Loucy (cell line): ENCODE measurements around the gene MTX2.

Experiments used
- H2AFZ ChIP-seq: fragments of 200-600 bp; sonication (generic); 2 replicates; pipeline ENCODE4 v1.6.0; 2016; ENCODE audit warnings: antibody characterized with exemption, mild to moderate bottlenecking, low read length, moderate library complexity
- H3F3A ChIP-seq: fragments of 200-600 bp; 2 replicates; pipeline ENCODE4 v1.6.0; 2016; ENCODE audit warnings: antibody characterized with exemption, low read depth, mild to moderate bottlenecking
- H3K27me3 ChIP-seq: fragments of 200-600 bp; sonication (generic); 2 replicates; pipeline ENCODE4 v1.6.1; 2014; ENCODE audit warnings: low read length, mild to moderate bottlenecking; ENCODE audit not compliant: insufficient read depth, poor library complexity, severe bottlenecking
- H3K36me3 ChIP-seq: fragments of 200-600 bp; sonication (generic); 2 replicates; pipeline ENCODE4 v1.6.1; 2016; ENCODE audit warnings: low read length; ENCODE audit not compliant: insufficient read depth
- H3K4me1 ChIP-seq: fragments of 200-600 bp; sonication (generic); 2 replicates; pipeline ENCODE4 v1.5.1; 2014; ENCODE audit warnings: low read length, mild to moderate bottlenecking; ENCODE audit not compliant: insufficient read depth, poor library complexity, severe bottlenecking
- H3K4me2 ChIP-seq: fragments of 200-600 bp; sonication (generic); 2 replicates; pipeline ENCODE4 v1.6.0; 2014; ENCODE audit warnings: antibody characterized with exemption, low read length, low read depth, mild to moderate bottlenecking; ENCODE audit not compliant: poor library complexity, severe bottlenecking
- H3K4me3 ChIP-seq: fragments of 200-600 bp; sonication (generic); 2 replicates; pipeline ENCODE4 v1.5.1; 2014; ENCODE audit warnings: low read length, mild to moderate bottlenecking, mixed read lengths; ENCODE audit not compliant: poor library complexity, severe bottlenecking
- H3K79me2 ChIP-seq: fragments of 200-600 bp; sonication (generic); 2 replicates; pipeline ENCODE4 v1.6.1; 2014; ENCODE audit warnings: low read length; ENCODE audit not compliant: insufficient read depth
- H3K9ac ChIP-seq: fragments of 200-600 bp; sonication (generic); 2 replicates; pipeline ENCODE4 v1.6.0; 2014; ENCODE audit warnings: mild to moderate bottlenecking, low read depth, low read length, moderate library complexity; ENCODE audit not compliant: poor library complexity, severe bottlenecking
- H3K9me2 ChIP-seq: fragments of 200-600 bp; sonication (generic); replicated peaks from 2 replicates; pipeline ENCODE4 v1.6.1; 2016; ENCODE audit warnings: low read depth, low read length, mixed read lengths
- H3K9me3 ChIP-seq: fragments of 200-600 bp; sonication (generic); 2 replicates; pipeline ENCODE4 v1.6.1; 2014; ENCODE audit warnings: mild to moderate bottlenecking, antibody characterized with exemption, low read length, low read depth; ENCODE audit not compliant: insufficient read depth
- H4K20me1 ChIP-seq: fragments of 200-600 bp; sonication (generic); 2 replicates; pipeline ENCODE4 v1.6.0; 2014; ENCODE audit warnings: antibody characterized with exemption, low read length, mild to moderate bottlenecking; ENCODE audit not compliant: insufficient read depth, poor library complexity, severe bottlenecking
- CTCF ChIP-seq: fragments of 200-600 bp; sonication (generic); conservative IDR thresholded peaks from 2 replicates; pipeline ENCODE4 v1.5.1; 2014; ENCODE audit warnings: mild to moderate bottlenecking, antibody characterized with exemption, low read length
- EZH2phosphoT487 ChIP-seq: fragments of 200-600 bp; IDR thresholded peaks from 2 replicates; pipeline ENCODE4 v1.6.1; 2018; ENCODE audit warnings: antibody characterized with exemption, mild to moderate bottlenecking, moderate library complexity, borderline replicate concordance

Gene MTX2

GRCh38 chr2:176284461-176285049, 15.3 kb downstream of the MTX2 start:
- Histone ChIP-seq H3K9ac (no peak overlapping the region), H3K36me3 (no peaks in the 10 kb centered on the region), H3K4me3 (no peak overlapping the region), H3K4me1 (peaks cover 55% of the 10 kb centered on the region), H3K79me2 (peaks cover 32% of the 10 kb centered on the region; the same call in 1 of the 2 replicates), H3K27me3 (no peaks in the 10 kb centered on the region), H3K9me3 (no peaks in the 10 kb centered on the region), H3K9me2 (no peaks in the 10 kb centered on the region), H3F3A (no peaks in the 10 kb centered on the region), H4K20me1 (peaks cover 13% of the 10 kb centered on the region), H3K4me2 (no peak overlapping the region), H2AFZ (no peak overlapping the region)
- TF ChIP-seq EZH2phosphoT487, result no peak
- TF ChIP-seq CTCF, result no peak

GRCh38 chr2:176285321-176285720, 16.1 kb downstream of the MTX2 start:
- Histone ChIP-seq H3K4me1 (peaks cover 52% of the 10 kb centered on the region), H3K9me3 (no peaks in the 10 kb centered on the region), H3K36me3 (no peaks in the 10 kb centered on the region), H2AFZ (no peak overlapping the region), H3K79me2 (peaks cover 39% of the 10 kb centered on the region; the same call in 1 of the 2 replicates), H3K4me3 (no peak overlapping the region), H3K27me3 (no peaks in the 10 kb centered on the region), H3K9ac (no peak overlapping the region), H3K4me2 (no peak overlapping the region), H3F3A (no peaks in the 10 kb centered on the region), H4K20me1 (peaks cover 21% of the 10 kb centered on the region), H3K9me2 (no peaks in the 10 kb centered on the region)
- peak; percentile 19; the same call in 1 of the 2 replicates for TF ChIP-seq CTCF
- no peak for TF ChIP-seq EZH2phosphoT487

- Histone ChIP-seq H2AFZ (no peak overlapping the region), H3K79me2 (peaks cover 38% of the 10 kb centered on the region; the same call in 1 of the 2 replicates), H3K27me3 (no peaks in the 10 kb centered on the region), H3K9ac (no peak overlapping the region), H3K36me3 (no peaks in the 10 kb centered on the region), H3K4me3 (peak overlapping the region; percentile 22), H3K4me1 (peaks cover 41% of the 10 kb centered on the region), H4K20me1 (peaks cover 14% of the 10 kb centered on the region), H3K4me2 (peak overlapping the region; percentile 55), H3K9me3 (no peaks in the 10 kb centered on the region), H3K9me2 (no peaks in the 10 kb centered on the region), H3F3A (no peaks in the 10 kb centered on the region)
- TF ChIP-seq CTCF (no peak), EZH2phosphoT487 (no peak)
These were observed 22.1 kb downstream of the MTX2 start for GRCh38 chr2:176291335-176291734.
